HepG2 (cell line): ENCODE measurements around the gene G6PC3. TPM values are rescaled to one million over a fixed set of nuclear protein-coding genes. Genes with fewer than 3 reads are reported as not detected.

ENCODE experiments used
- ATF7-NPFF ChIP-seq: sonication (generic); formaldehyde crosslinking; IDR thresholded peaks from 2 replicates; pipeline ENCODE4 v1.8.1; 2023; ENCODE audit warnings: mild to moderate bottlenecking, low read depth, missing genetic modification reagents, moderate library complexity
- CBX5 ChIP-seq: sonication (generic); formaldehyde crosslinking; IDR thresholded peaks from 2 replicates; pipeline ENCODE4 v1.4.0; 2020; ENCODE audit warnings: missing genetic modification reagents, borderline replicate concordance
- JARID2 ChIP-seq: sonication (generic); formaldehyde crosslinking; IDR thresholded peaks from 2 replicates; pipeline ENCODE4 v1.8.1; 2023; ENCODE audit warnings: missing genetic modification reagents, inconsistent platforms; ENCODE audit not compliant: insufficient replicate concordance
- MED1 ChIP-seq: sonication (generic); formaldehyde crosslinking; IDR thresholded peaks from 2 replicates; pipeline ENCODE4 v1.4.0; 2020; ENCODE audit warnings: missing genetic modification reagents
- MEIS1 ChIP-seq: sonication (generic); formaldehyde crosslinking; IDR thresholded peaks from 2 replicates; pipeline ENCODE4 v1.9.0; 2021; ENCODE audit warnings: mild to moderate bottlenecking, missing genetic modification reagents, moderate library complexity, borderline replicate concordance
- NONO ChIP-seq, 2 experiments: fragments of 450-650 bp in 1 of 2; sonication (generic) in 1 of 2; formaldehyde crosslinking in 1 of 2; IDR thresholded peaks in 1 of 2; conservative IDR thresholded peaks in 1 of 2; 2 replicates each; pipeline versions ENCODE4 v1.6.1 to v1.8.0; 2017 to 2022; ENCODE audit warnings: mild to moderate bottlenecking in 1 of 2, missing genetic modification reagents in 1 of 2, moderate library complexity in 1 of 2
- RFXAP ChIP-seq: sonication (generic); formaldehyde crosslinking; IDR thresholded peaks from 2 replicates; pipeline ENCODE4 v1.4.0; 2020; ENCODE audit warnings: missing genetic modification reagents, borderline replicate concordance
- SMARCE1 ChIP-seq: fragments of 450-650 bp; IDR thresholded peaks from 2 replicates; pipeline ENCODE4 v1.6.1; 2017; ENCODE audit warnings: borderline replicate concordance
- SPEN ChIP-seq: sonication (generic); formaldehyde crosslinking; IDR thresholded peaks from 2 replicates; pipeline ENCODE4 v1.5.1; 2020; ENCODE audit warnings: low read depth, mild to moderate bottlenecking, missing genetic modification reagents
- TFDP1 ChIP-seq: IDR thresholded peaks from 2 replicates; pipeline ENCODE4 v1.6.1; 2016; ENCODE audit warnings: missing compliant biosample characterization, missing genetic modification reagents, borderline replicate concordance
- XRCC5 ChIP-seq: fragments of 200-400 bp; formaldehyde crosslinking; optimal IDR thresholded peaks from 2 replicates; pipeline ENCODE3; 2017; ENCODE audit warnings: mild to moderate bottlenecking, low read length
- ZFP62 ChIP-seq: sonication (generic); formaldehyde crosslinking; IDR thresholded peaks from 2 replicates; pipeline ENCODE4 v1.4.0; 2020; ENCODE audit warnings: missing genetic modification reagents
- ZMYM2 ChIP-seq: sonication (generic); formaldehyde crosslinking; IDR thresholded peaks from 2 replicates; pipeline ENCODE4 v1.8.0; 2022; ENCODE audit warnings: mild to moderate bottlenecking, missing genetic modification reagents
- ZNF564 ChIP-seq: sonication (generic); formaldehyde crosslinking; IDR thresholded peaks from 2 replicates; pipeline ENCODE4 v1.8.1; 2023; ENCODE audit warnings: mild to moderate bottlenecking, missing genetic modification reagents
- ZNF589 ChIP-seq: sonication (generic); formaldehyde crosslinking; conservative IDR thresholded peaks from 2 replicates; pipeline ENCODE4 v1.8.0; 2022; ENCODE audit warnings: mild to moderate bottlenecking, moderate library complexity, missing genetic modification reagents
- ZNF703 ChIP-seq: sonication (generic); formaldehyde crosslinking; IDR thresholded peaks from 2 replicates; pipeline ENCODE4 v1.5.1; 2020; ENCODE audit warnings: missing genetic modification reagents, mild to moderate bottlenecking, moderate library complexity, borderline replicate concordance
- ZNF749 ChIP-seq: sonication (generic); formaldehyde crosslinking; IDR thresholded peaks from 2 replicates; pipeline ENCODE4 v1.8.0; 2022; ENCODE audit warnings: mild to moderate bottlenecking, missing genetic modification reagents, moderate library complexity, borderline replicate concordance
- ZNF83 ChIP-seq: sonication (generic); formaldehyde crosslinking; IDR thresholded peaks from 2 replicates; pipeline ENCODE4 v1.4.0; 2020; ENCODE audit warnings: missing genetic modification reagents, mild to moderate bottlenecking, borderline replicate concordance
- ZNF839 ChIP-seq: sonication (generic); formaldehyde crosslinking; IDR thresholded peaks from 2 replicates; pipeline ENCODE4 v1.4.0; 2020; ENCODE audit warnings: missing genetic modification reagents, mild to moderate bottlenecking, borderline replicate concordance
- polyA plus RNA-seq, 8 experiments: library from polyadenylated mRNA; depleted of rRNA in 3 of 8; stranded (reverse) in 7 of 8; unstranded in 1 of 8; fragments of >200 nt; fragmentation: Illumina TruSeq in 4 of 8; extraction: Trizol in 4 of 8; gene quantifications; 2 replicates each; pipeline versions ENCODE4 v1.2.1 to v1.2.3, GENCODE V29; 2011 to 2016; ENCODE audit warnings: low read depth in 4 of 8, missing spikeins in 1 of 8, mixed read lengths in 1 of 8; ENCODE audit not compliant: insufficient read depth in 1 of 8
- total RNA-seq, 5 experiments: library from RNA; depleted of rRNA; stranded (reverse); fragments of >200 nt; fragmentation: Illumina TruSeq; extraction: Trizol; gene quantifications; 2 replicates each; pipeline ENCODE4 v1.2.3, GENCODE V29; 2016; ENCODE audit warnings: low read depth in 1 of 5
- TF ChIP-seq, protein P1 (sequence below): sonication (generic); formaldehyde crosslinking; IDR thresholded peaks from 2 replicates; pipeline ENCODE4 v1.4.0; 2020; ENCODE audit warnings: mild to moderate bottlenecking, low read depth, missing genetic modification reagents
- TF ChIP-seq, protein P2 (sequence below): sonication (generic); formaldehyde crosslinking; IDR thresholded peaks from 2 replicates; pipeline ENCODE4 v1.4.0; 2020; ENCODE audit warnings: missing genetic modification reagents
- TF ChIP-seq, protein P3 (sequence below): sonication (generic); formaldehyde crosslinking; conservative IDR thresholded peaks from 2 replicates; pipeline ENCODE4 v1.4.0; 2020; ENCODE audit warnings: missing genetic modification reagents

Gene G6PC3
- total and polyA plus RNA-seq, 2 of the 13 experiments (the other 11 are each of a cell fraction or from before 2014, with no cell fraction given): 38.5 to 75.8 TPM

- TF ChIP-seq, protein P1, sequence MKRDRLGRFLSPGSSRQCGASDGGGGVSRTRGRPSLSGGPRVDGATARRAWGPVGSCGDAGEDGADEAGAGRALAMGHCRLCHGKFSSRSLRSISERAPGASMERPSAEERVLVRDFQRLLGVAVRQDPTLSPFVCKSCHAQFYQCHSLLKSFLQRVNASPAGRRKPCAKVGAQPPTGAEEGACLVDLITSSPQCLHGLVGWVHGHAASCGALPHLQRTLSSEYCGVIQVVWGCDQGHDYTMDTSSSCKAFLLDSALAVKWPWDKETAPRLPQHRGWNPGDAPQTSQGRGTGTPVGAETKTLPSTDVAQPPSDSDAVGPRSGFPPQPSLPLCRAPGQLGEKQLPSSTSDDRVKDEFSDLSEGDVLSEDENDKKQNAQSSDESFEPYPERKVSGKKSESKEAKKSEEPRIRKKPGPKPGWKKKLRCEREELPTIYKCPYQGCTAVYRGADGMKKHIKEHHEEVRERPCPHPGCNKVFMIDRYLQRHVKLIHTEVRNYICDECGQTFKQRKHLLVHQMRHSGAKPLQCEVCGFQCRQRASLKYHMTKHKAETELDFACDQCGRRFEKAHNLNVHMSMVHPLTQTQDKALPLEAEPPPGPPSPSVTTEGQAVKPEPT (CRISPR knock-in tag): peak; percentile 78
- TF ChIP-seq ZNF589 (CRISPR knock-in tag): 0 out of 2 replicates have a peak, but pooled peaks have one; percentile 57
- TF ChIP-seq RFXAP: peak; percentile 48; the same call in 1 of the 2 replicates
- no peak for TF ChIP-seq ZFP62
- 0 out of 2 replicates have a peak, but pooled peaks have one; percentile 9 for TF ChIP-seq ZNF83 (CRISPR knock-in tag)
- TF ChIP-seq, protein P2, sequence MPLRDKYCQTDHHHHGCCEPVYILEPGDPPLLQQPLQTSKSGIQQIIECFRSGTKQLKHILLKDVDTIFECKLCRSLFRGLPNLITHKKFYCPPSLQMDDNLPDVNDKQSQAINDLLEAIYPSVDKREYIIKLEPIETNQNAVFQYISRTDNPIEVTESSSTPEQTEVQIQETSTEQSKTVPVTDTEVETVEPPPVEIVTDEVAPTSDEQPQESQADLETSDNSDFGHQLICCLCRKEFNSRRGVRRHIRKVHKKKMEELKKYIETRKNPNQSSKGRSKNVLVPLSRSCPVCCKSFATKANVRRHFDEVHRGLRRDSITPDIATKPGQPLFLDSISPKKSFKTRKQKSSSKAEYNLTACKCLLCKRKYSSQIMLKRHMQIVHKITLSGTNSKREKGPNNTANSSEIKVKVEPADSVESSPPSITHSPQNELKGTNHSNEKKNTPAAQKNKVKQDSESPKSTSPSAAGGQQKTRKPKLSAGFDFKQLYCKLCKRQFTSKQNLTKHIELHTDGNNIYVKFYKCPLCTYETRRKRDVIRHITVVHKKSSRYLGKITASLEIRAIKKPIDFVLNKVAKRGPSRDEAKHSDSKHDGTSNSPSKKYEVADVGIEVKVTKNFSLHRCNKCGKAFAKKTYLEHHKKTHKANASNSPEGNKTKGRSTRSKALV (CRISPR knock-in tag): 0 out of 2 replicates have a peak, but pooled peaks have one; percentile 23
- TF ChIP-seq MED1 (CRISPR knock-in tag): no peak
- no peak for TF ChIP-seq NONO (IDR thresholded peaks at IDR 0.05)
- peak; percentile 74; the same call in 1 of the 2 replicates for TF ChIP-seq NONO (CRISPR knock-in tag; conservative IDR thresholded peaks at IDR 0.05)
- TF ChIP-seq ZNF564 (CRISPR knock-in tag): peak; percentile 73
- peak; percentile 53; the same call in 1 of the 2 replicates for TF ChIP-seq ZNF839 (CRISPR knock-in tag)
- TF ChIP-seq ZMYM2 (CRISPR knock-in tag): no peak
- TF ChIP-seq, protein P3, sequence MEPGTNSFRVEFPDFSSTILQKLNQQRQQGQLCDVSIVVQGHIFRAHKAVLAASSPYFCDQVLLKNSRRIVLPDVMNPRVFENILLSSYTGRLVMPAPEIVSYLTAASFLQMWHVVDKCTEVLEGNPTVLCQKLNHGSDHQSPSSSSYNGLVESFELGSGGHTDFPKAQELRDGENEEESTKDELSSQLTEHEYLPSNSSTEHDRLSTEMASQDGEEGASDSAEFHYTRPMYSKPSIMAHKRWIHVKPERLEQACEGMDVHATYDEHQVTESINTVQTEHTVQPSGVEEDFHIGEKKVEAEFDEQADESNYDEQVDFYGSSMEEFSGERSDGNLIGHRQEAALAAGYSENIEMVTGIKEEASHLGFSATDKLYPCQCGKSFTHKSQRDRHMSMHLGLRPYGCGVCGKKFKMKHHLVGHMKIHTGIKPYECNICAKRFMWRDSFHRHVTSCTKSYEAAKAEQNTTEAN (CRISPR knock-in tag): peak; percentile 53; the same call in 1 of the 2 replicates
- no peak for TF ChIP-seq TFDP1 (CRISPR knock-in tag)
- peak; percentile 72 for TF ChIP-seq ATF7-NPFF (CRISPR knock-in tag)
- TF ChIP-seq ZNF703: 0 out of 2 replicates have a peak, but pooled peaks have one; percentile 24
- TF ChIP-seq SPEN: peak; percentile 85
- 0 out of 2 replicates have a peak, but pooled peaks have one; percentile 45 for TF ChIP-seq ZNF749 (CRISPR knock-in tag)
- no peak for TF ChIP-seq CBX5 (CRISPR knock-in tag)
- TF ChIP-seq SMARCE1: no peak
- TF ChIP-seq JARID2 (CRISPR knock-in tag): no peak
- 0 out of 2 replicates have a peak, but pooled peaks have one; percentile 45 for TF ChIP-seq MEIS1 (CRISPR knock-in tag)
- TF ChIP-seq XRCC5: peak; percentile 77
Observed at GRCh38 chr17:44066204-44066930, 4.2 kb upstream of the G6PC3 start, which contains the start of gene LSM12 (continued).
